ENCODE measurements around the gene RAB25.

The RAB25 gene

DNA sequence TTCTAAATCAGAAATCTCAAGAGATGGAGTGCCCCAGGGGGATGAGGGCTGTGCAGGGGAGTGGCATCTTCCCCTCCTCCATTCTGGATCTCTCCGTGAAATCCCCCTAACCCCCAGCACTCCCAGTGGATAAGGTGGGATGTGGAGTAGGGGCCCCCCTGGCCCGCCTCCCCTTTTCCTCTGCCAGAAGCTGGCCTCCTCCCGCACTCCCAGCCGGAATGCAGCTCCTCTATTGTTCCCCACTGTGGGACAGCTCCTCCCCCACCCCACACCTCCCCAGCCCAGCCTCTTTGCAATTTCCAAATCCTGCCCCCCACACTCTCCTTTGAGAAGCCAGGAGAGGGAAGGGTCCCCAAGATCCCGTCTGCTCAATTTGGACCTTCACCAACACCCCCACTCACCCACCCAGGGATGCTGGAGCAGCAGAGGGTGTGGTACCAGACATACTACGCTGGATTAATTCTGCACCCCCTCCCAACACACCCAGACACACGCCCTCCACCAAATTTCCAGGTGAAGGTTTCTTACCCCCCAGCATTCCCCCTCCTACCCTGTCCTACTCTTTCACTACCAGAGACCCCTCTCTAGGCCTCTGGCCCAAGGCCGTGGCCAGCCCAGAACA, 19.4 kb downstream of the RAB25 start:
- peak overlapping the region; percentile 76 for H3K4me3 ChIP-seq (ENCODE audit: low read depth, low read length)
- TF ChIP-seq, protein P1, sequence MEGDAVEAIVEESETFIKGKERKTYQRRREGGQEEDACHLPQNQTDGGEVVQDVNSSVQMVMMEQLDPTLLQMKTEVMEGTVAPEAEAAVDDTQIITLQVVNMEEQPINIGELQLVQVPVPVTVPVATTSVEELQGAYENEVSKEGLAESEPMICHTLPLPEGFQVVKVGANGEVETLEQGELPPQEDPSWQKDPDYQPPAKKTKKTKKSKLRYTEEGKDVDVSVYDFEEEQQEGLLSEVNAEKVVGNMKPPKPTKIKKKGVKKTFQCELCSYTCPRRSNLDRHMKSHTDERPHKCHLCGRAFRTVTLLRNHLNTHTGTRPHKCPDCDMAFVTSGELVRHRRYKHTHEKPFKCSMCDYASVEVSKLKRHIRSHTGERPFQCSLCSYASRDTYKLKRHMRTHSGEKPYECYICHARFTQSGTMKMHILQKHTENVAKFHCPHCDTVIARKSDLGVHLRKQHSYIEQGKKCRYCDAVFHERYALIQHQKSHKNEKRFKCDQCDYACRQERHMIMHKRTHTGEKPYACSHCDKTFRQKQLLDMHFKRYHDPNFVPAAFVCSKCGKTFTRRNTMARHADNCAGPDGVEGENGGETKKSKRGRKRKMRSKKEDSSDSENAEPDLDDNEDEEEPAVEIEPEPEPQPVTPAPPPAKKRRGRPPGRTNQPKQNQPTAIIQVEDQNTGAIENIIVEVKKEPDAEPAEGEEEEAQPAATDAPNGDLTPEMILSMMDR (IDR thresholded peaks at IDR 0.05; ENCODE audit: low read depth, low read length) = no peak

DNA sequence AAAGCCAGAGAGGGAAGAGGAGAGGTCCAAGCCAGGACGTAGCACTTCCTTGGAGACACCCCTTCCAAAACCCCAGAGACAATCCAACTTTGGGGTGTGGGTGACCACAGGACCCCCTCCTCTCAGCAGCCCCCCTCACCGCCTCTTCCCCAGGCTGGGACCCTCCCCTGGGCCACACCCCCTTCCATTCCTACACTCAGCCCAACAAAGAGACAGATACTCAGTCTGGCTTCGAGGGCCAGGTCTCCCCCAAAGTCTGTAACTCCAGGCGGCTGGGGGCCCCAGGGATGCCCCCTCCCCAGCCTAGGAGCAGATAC, 19.9 kb downstream of the RAB25 start:
- TF ChIP-seq, protein P1 (IDR thresholded peaks at IDR 0.05; ENCODE audit: low read depth, low read length) = no peak
- peak overlapping the region; percentile 76 for H3K4me3 ChIP-seq (ENCODE audit: low read depth, low read length)

DNA sequence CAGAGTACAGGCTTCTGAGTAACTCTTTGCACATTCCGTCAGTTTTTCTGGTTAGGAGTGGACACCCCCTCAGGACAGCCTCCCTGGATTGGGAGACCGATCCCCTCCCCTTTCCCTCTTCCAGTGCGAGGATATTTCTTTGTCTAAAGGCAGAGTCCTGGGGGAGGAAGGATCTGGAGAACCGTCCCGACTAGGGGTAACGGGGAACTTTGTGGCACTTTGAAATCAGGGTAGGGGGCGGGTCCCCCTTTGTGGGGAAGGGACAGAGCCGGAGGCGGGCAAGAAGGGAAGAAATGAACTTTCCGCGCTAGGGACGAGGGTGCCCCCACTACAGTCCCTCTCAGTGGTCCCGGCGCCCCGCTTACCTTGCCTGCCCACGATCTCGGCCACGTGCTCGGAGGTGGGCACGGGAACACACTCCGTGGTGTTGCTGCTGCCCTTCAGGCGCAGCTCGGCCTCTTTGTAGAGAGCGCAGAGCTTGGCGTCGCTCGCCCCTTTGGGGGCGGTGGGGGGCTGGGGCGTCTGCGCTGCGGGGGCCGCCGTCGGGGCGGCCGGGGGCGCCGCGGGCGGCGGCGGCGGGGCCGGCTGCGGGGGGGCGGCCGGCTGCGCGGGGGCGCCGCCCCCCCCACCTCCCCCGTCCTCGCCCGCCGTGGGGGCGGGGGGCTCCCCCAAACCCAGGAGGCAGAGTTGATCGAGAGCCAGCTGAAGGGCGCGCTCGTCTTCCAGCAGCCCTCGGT, 20.4 kb downstream of the RAB25 start:
- TF ChIP-seq, protein P1 (IDR thresholded peaks at IDR 0.05; ENCODE audit: low read depth, low read length) = no peak
- H3K4me3 ChIP-seq (ENCODE audit: low read depth, low read length) = peak overlapping the region; percentile 76

GRCh38 chr1:156081917-156082308, 21.0 kb downstream of the RAB25 start:
- TF ChIP-seq, protein P1 (IDR thresholded peaks at IDR 0.05; ENCODE audit: low read depth, low read length) = no peak
- peak overlapping the region; percentile 76 for H3K4me3 ChIP-seq (ENCODE audit: low read depth, low read length)

GRCh38 chr1:156082309-156083091, 21.5 kb downstream of the RAB25 start, which contains the start of gene MEX3A:
Gene MEX3A, minus strand, starts transcription at chr1:156082465. Its CDS starts 467 bp downstream, at chr1:156081998.
- peak within 1 kb of the TSS; percentile 76 for H3K4me3 ChIP-seq (ENCODE audit: low read depth, low read length)

DNA sequence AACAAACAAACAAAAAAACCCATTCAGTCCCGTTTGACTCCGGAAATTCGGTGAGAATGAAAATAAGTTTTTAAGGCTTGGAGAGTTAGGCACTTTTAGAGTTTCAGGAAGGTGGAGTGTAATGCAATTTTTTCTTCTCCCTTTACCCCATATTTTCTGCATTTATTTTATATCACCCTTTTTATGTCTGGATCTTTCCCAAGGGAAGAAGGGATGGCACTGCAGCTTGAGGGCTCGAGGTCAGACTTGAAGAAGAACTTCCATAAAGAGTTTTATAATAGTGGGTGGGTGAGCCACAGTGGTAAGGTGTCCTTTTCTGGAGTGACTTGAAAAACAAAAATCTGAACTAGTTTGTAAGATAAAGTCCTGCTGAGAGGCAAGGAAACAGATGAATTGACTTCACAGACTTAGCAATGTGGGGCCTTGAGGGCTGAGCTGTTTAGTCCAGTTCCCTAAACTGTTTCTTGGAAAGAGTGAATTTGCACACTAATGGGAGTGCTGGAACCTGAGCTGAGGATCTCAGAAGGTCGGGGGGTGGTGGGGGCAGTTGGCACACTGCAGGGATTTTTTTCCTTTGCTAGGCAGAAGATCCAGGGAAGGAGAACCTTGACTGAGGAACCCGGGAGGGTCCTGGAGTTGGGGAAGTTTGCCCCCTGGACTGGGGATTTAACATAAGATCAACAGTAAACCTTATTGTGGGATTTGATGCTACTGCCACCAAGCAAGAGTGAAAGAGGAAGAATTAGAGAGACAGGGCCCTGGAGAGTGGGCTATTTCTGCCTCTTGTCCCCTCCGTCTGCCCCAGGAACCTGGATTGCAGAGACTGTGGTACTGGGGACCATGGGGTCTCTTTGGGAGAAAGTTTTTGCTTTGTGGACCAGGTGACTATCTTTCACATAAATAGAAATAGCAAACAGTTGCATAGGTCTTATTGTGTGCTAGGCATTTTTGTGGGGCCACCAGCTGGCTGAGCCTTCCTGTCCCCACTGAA, 23.1 kb downstream of the RAB25 start:
- TF ChIP-seq, protein P1 (IDR thresholded peaks at IDR 0.05; ENCODE audit: low read depth, low read length) = no peak
- peak overlapping the region; percentile 76 for H3K4me3 ChIP-seq (ENCODE audit: low read depth, low read length)

More at GRCh38 chr1:156082309-156083091, 21.5 kb downstream of the RAB25 start, which contains the start of gene MEX3A:
- TF ChIP-seq, protein P1 (IDR thresholded peaks at IDR 0.05; ENCODE audit: low read depth, low read length) = no peak
